VCaP (cell line): Measurements from ENCODE around the gene RPS6KB1.
"Not testable (repeated sequence)": the region's sequence is repeated elsewhere in the genome, so short reads cannot be mapped to it uniquely, and the experiment has no call there.

Experiments
- H3K27ac ChIP-seq: fragments of 450-650 bp; 2 replicates; pipeline ENCODE4 v1.5.1; 2017
- CTCF ChIP-seq: fragments of 450-650 bp; conservative IDR thresholded peaks from 2 replicates; pipeline ENCODE4 v1.5.1; 2017; ENCODE audit warnings: mild to moderate bottlenecking, moderate library complexity

RPS6KB1 gene

GRCh38 chr17:59972778-59973177, 79.9 kb downstream of the RPS6KB1 start:
- no peak for TF ChIP-seq CTCF
- no peak overlapping the region for H3K27ac ChIP-seq

- not testable (repeated sequence) for H3K27ac ChIP-seq
These were observed 80.6 kb downstream of the RPS6KB1 start for GRCh38 chr17:59973483-59973882.

- not testable (repeated sequence) for H3K27ac ChIP-seq
These were observed 82.2 kb downstream of the RPS6KB1 start for GRCh38 chr17:59975166-59975565.

GRCh38 chr17:59996608-59997007, 103.7 kb downstream of the RPS6KB1 start:
- H3K27ac ChIP-seq = not testable (repeated sequence)
